Neuron (in vitro differentiated cells): ENCODE measurements around the gene JPH4.
A peak's percentile ranks its signal among the peaks of the same experiment; 100 is the strongest.

Experiments
- H2AFZ ChIP-seq: one replicate; pipeline ENCODE4 v1.6.1; 2013; ENCODE audit warnings: low read depth, mild to moderate bottlenecking, inconsistent platforms, low read length, moderate library complexity
- H3K27me3 ChIP-seq: one replicate; pipeline ENCODE4 v1.6.1; 2013; ENCODE audit warnings: low read length; ENCODE audit not compliant: insufficient read depth
- H3K36me3 ChIP-seq: one replicate; pipeline ENCODE4 v1.6.1; 2013; ENCODE audit warnings: low read length; ENCODE audit not compliant: insufficient read depth
- H3K4me1 ChIP-seq: one replicate; pipeline ENCODE4 v1.6.1; 2013; ENCODE audit warnings: low read length; ENCODE audit not compliant: insufficient read depth
- H3K4me3 ChIP-seq: 2 replicates; pipeline ENCODE4 v1.5.1; 2013; ENCODE audit warnings: mild to moderate bottlenecking, low read length, moderate library complexity
- H3K9me3 ChIP-seq: one replicate; pipeline ENCODE4 v1.6.1; 2013; ENCODE audit warnings: low read length

JPH4 gene

DNA sequence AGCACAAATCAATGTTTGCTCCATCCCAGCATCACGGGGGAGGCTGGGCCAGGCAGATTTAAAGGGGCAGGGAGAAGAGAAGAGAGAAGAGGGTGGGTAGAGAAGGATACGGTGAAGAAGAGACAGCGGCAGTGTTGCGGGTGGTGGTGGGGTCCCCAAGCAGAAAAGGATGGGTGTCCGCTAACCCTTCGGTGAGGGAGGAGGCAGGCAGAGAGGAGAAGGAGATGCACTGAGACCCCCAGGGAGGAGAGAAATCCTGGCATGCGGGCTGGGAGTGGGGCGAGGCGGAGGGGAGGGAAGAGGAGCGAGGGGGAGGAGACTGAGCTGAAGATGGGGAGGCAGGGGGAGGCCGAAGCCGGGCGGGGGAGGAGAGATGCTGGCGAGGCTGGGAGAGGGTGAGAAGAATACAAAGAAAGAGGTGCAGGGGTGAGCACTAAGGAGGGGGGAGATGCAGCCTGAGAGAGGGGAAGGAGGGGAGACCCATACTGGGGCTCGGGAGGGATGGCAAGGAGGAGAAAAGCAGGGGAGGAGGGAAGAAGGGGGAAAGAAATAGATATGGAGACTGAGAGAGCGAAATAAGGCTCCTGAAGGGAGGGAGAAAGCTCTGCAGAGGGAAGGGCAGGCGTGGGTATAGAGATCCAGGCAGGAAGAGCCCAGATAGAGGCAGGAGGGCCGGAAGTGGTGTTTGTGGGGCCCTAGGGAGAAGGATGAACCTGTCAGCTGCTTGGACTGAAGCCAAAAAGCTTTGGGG lies at the start of gene JPH4:
JPH4 (minus strand) TSS at position 231 of the 751 bp plus-strand sequence. CDS start 1,337 bp downstream, outside the sequence.
- peaks cover 18% of the 10 kb centered on the region for H3K4me1 ChIP-seq
- peak within 1 kb of the TSS; percentile 84 for H2AFZ ChIP-seq
- no peaks in the 10 kb centered on the region for H3K36me3 ChIP-seq
- peak within 1 kb of the TSS; percentile 51 for H3K4me3 ChIP-seq
- peaks cover 6% of the 10 kb centered on the region for H3K9me3 ChIP-seq
- peaks cover 39% of the 10 kb centered on the region for H3K27me3 ChIP-seq

GRCh38 chr14:23627961-23628360 lies 49.4 kb upstream of the JPH4 start:
- no peak overlapping the region for H2AFZ ChIP-seq
- peaks cover 5% of the 10 kb centered on the region for H3K4me1 ChIP-seq
- H3K27me3 ChIP-seq: no peaks in the 10 kb centered on the region
- no peak overlapping the region for H3K4me3 ChIP-seq
- H3K36me3 ChIP-seq: no peaks in the 10 kb centered on the region
- H3K9me3 ChIP-seq: peaks cover 3% of the 10 kb centered on the region

DNA sequence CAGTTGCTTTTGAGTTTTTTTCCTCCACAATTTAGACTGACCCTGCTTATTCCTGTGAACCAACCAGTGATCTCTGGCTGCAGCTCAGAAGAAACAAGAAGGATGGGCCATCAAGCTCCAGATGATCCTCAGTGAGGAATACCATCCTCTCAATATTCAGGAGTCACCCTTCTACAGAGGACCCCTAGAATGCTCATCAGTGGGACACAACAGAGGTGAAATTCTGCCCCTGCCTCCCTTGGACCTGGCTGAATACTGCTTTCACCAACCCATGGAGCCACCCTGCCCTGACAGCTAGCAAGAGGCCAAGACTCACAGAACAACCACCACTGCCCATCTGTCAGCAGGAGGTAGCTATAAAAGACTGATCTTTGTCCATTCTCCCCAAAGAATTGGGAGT lies 48.4 kb upstream of the JPH4 start:
- Histone ChIP-seq H2AFZ (no peak overlapping the region), H3K36me3 (no peaks in the 10 kb centered on the region), H3K4me3 (no peak overlapping the region), H3K9me3 (peaks cover 3% of the 10 kb centered on the region), H3K4me1 (peaks cover 5% of the 10 kb centered on the region), H3K27me3 (no peaks in the 10 kb centered on the region)

GRCh38 chr14:23624830-23625404 lies 46.3 kb upstream of the JPH4 start:
- no peaks in the 10 kb centered on the region for H3K4me1 ChIP-seq
- H3K4me3 ChIP-seq: no peak overlapping the region
- H3K27me3 ChIP-seq: no peaks in the 10 kb centered on the region
- H3K9me3 ChIP-seq: peaks cover 3% of the 10 kb centered on the region
- no peak overlapping the region for H2AFZ ChIP-seq
- no peaks in the 10 kb centered on the region for H3K36me3 ChIP-seq

DNA sequence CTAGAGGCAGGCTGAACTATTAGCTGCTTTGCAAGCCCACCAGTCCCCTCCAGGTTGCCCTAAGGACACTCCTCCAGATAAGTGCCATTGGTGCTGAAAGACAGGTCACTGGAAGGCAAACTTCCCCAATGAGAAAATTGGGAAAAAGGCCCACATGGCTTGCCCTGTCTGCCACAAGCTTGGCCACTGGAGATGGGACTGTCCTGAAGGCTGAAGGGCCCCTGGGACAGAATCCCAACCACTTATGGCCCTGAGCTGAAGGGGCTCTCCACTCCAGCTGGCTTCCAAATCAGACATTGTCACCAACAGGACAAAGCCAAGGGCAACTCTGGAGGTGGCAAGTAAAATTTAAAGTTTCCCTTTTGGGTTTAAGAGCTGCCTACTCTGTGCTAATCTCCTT lies 45.4 kb upstream of the JPH4 start:
- H3K27me3 ChIP-seq: no peaks in the 10 kb centered on the region
- H3K36me3 ChIP-seq: no peaks in the 10 kb centered on the region
- no peak overlapping the region for H3K4me3 ChIP-seq
- peaks cover 3% of the 10 kb centered on the region for H3K9me3 ChIP-seq
- no peaks in the 10 kb centered on the region for H3K4me1 ChIP-seq
- H2AFZ ChIP-seq: no peak overlapping the region

DNA sequence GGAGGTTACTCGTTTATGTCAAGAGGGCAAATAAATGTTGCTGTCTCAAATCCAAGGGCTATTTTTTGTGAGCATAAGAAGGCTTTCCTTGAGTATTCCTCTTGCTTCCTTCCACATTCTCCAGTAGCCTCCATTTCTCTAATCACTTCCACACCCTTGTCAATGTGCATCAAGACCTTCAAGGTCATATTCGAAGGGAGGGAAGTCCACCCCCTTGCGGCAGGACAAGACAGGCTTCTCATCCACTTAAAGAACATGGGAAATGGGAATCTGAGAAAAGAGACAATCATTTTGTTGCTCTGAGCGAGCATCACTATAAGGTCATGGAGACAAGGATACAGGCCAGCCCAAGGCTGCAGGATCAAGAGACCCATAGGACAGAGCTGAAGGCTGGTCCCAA lies 44.4 kb upstream of the JPH4 start:
- Histone ChIP-seq H3K9me3 (peaks cover 3% of the 10 kb centered on the region), H3K4me3 (no peak overlapping the region), H3K4me1 (no peaks in the 10 kb centered on the region), H3K27me3 (peaks cover 3% of the 10 kb centered on the region), H2AFZ (no peak overlapping the region), H3K36me3 (no peaks in the 10 kb centered on the region)

GRCh38 chr14:23621932-23622730 lies 43.5 kb upstream of the JPH4 start:
- no peaks in the 10 kb centered on the region for H3K36me3 ChIP-seq
- peaks cover 3% of the 10 kb centered on the region for H3K27me3 ChIP-seq
- peaks cover 3% of the 10 kb centered on the region for H3K9me3 ChIP-seq
- no peak overlapping the region for H3K4me3 ChIP-seq
- H2AFZ ChIP-seq: no peak overlapping the region
- H3K4me1 ChIP-seq: no peaks in the 10 kb centered on the region

GRCh38 chr14:23621204-23621931 lies 42.8 kb upstream of the JPH4 start:
- H2AFZ ChIP-seq: no peak overlapping the region
- H3K4me1 ChIP-seq: no peaks in the 10 kb centered on the region
- no peaks in the 10 kb centered on the region for H3K36me3 ChIP-seq
- peaks cover 3% of the 10 kb centered on the region for H3K9me3 ChIP-seq
- H3K4me3 ChIP-seq: no peak overlapping the region
- H3K27me3 ChIP-seq: peaks cover 3% of the 10 kb centered on the region

DNA sequence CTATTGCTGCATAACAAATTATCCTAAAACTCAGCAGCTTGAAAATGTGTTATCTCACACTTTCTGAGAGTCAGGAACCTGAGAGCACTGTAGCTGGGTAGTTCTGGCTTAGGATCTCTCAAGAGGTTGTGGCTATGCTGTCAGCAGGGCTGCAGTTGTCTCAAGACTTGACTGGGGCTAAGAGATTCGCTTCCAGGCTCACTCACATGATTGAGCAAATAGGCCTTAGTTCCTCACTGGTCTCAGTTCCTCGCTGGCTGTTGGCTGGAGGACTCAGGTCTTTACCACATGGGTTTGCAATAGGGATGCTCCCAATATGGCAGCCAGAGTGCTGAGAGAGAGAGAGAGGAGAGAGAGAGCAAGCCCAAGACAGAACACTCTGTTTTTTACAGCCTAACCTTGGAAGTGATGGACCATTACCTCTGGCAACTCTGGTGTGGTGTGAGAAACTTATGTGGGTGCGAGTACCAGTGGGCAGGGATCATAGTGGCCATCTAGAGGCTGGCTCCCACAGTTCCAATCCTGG lies 41.6 kb upstream of the JPH4 start:
- Histone ChIP-seq H3K36me3 (no peaks in the 10 kb centered on the region), H2AFZ (no peak overlapping the region), H3K4me1 (no peaks in the 10 kb centered on the region), H3K27me3 (peaks cover 3% of the 10 kb centered on the region), H3K9me3 (peaks cover 3% of the 10 kb centered on the region), H3K4me3 (no peak overlapping the region)

DNA sequence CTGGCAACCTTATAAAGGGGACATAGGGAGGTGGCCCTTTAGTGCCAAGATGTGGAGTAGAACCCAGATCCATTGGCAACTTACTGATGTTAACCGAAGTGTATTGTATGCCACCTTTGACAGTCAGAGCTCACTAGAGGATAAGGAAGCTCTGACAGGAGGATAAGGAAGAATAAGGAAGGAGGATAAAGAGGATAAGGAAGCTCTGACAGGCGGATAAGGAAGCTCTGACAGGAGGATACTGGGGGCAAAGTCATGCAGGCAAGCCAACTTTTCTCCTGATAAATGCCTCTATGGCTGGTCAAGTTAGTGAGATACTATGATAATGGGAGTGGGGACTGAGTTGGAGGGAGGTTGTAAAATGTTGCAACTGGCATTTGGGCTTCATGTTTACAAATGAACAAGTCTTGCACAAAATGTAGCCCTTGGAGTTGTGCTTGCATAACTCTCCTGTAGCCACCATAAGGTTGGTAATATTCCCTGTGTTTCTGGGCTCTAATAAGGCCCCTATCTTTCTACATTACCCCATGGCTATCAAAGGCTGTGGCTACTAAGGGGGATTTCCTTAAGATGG lies 39.9 kb upstream of the JPH4 start:
- Histone ChIP-seq H3K9me3 (no peaks in the 10 kb centered on the region), H3K36me3 (no peaks in the 10 kb centered on the region), H2AFZ (no peak overlapping the region), H3K4me1 (no peaks in the 10 kb centered on the region), H3K27me3 (peaks cover 3% of the 10 kb centered on the region), H3K4me3 (no peak overlapping the region)

- H3K9me3 ChIP-seq: no peaks in the 10 kb centered on the region
- no peaks in the 10 kb centered on the region for H3K36me3 ChIP-seq
- no peak overlapping the region for H3K4me3 ChIP-seq
- H3K27me3 ChIP-seq: peaks cover 8% of the 10 kb centered on the region
- no peaks in the 10 kb centered on the region for H3K4me1 ChIP-seq
- no peak overlapping the region for H2AFZ ChIP-seq
These were observed 38.9 kb upstream of the JPH4 start for GRCh38 chr14:23617539-23617938.

DNA sequence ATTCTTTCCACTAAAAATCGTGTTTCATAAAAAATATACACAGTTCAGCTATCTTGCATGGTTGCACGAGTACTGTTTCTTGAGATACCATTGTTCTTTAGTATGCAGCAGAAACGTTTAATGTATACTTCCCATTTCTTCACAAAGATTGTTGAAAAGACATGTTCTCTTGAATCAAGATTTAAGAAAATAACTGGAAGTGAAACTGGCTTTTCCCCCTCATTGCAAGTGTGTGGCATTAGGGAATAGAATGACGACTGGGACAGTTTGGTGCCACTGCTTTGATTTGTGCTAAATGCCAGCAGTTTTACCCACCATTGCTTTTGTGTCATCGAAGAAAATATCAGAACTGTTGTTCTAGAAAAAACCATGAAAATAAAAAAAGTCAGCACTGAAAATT lies 37.3 kb upstream of the JPH4 start:
- Histone ChIP-seq H3K9me3 (no peaks in the 10 kb centered on the region), H3K4me1 (no peaks in the 10 kb centered on the region), H2AFZ (no peak overlapping the region), H3K4me3 (no peak overlapping the region), H3K36me3 (no peaks in the 10 kb centered on the region), H3K27me3 (peaks cover 11% of the 10 kb centered on the region)
